Epithelial cell of prostate (primary cell): ENCODE measurements around the gene CCSER2.
"Not testable (repeated sequence)": the region's sequence is repeated elsewhere in the genome, so short reads cannot be mapped to it uniquely, and the experiment has no call there.

ENCODE experiments used
- DNase-seq: peaks from one replicate; pipeline ENCODE4 v3.0.0-alpha.2; 2011; ENCODE audit warnings: low read depth, low spot score
- H3K27ac ChIP-seq: fragments of 450-650 bp; 2 replicates; pipeline ENCODE4 v1.5.1; 2017; ENCODE audit warnings: mild to moderate bottlenecking

The CCSER2 gene

GRCh38 chr10:84370283-84370682 lies 41.9 kb downstream of the CCSER2 start:
- no peak for DNase-seq
- no peak overlapping the region for H3K27ac ChIP-seq

- H3K27ac ChIP-seq = no peak overlapping the region
- DNase-seq = no peak
Observed at GRCh38 chr10:84371944-84372343, 43.6 kb downstream of the CCSER2 start.

DNA sequence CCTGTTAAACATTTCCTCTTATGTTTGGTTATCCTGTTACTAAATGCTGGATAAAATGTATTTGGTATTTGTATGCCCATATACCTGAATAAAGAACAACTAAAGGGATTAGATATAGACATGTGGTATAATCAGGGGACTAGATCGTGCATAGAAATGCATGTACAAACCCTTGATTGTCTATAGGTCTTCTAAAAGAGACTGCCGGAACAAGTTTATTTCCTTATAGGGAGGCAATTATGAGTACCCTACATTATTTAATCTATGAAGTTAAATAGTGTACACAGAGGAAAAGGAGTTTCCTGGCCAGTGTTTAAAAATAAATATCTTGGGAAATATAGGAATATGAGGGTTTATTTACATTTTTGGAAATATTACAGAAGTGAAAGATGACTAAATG lies 44.6 kb downstream of the CCSER2 start:
- DNase-seq = no peak
- H3K27ac ChIP-seq = no peak overlapping the region

GRCh38 chr10:84374455-84374854 lies 46.1 kb downstream of the CCSER2 start:
- no peak overlapping the region for H3K27ac ChIP-seq
- no peak for DNase-seq

DNA sequence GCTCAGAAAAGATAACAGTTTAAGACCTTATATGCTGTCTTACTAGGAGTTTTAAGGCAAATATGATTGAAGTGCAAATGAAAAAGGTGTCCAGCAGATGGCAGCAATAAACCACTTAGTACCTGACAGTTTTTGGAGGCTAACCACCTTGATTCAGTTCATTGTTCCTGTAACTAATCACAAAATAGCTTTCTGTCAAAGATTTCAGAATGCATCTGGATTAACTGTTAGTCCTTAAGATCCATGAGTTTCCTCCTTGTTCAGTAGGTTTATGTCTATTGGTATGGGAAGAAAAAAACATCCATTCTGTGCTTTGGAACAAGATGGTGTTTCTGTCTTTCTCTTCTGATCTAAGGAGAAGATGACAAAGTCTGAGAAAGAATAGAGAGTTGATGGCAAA lies 46.6 kb downstream of the CCSER2 start:
- DNase-seq = no peak
- H3K27ac ChIP-seq = no peak overlapping the region

DNA sequence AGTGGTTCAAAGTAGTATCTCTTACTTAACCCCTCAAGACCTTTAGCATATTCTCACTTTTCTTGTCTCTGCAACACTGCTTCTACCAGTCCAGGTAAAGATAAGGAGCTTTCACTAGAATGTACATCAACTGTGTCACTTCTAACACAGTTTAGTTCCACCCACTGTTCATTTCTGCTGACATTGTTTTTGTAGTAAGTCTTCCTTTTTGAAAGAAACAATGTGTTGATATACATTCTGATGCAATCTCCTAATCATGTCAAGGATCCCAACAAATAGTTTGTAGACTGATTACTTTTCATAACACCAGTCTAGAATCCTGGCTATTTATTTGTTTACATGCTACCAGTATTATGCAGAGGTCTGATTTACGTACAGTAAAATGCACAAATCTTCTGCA lies 47.5 kb downstream of the CCSER2 start:
- H3K27ac ChIP-seq = no peak overlapping the region
- DNase-seq = no peak

DNA sequence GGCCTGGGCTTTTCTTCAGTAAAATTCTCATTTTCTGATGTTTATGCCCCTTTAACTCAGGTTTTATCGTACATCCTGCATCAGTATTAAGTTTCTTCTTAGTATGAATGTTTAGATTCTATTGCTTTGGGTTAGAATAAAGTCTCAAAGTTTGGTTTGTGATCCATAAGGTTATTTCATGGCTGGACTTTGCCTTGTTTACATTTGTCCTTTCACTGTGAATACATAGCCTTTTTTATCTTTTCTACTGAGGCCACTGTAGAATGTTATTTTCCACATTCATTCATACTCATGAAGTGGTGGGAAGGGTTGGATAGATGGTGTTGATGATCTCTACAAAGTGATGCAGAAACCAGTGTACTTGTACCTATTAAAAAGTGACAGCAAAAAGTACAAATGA lies 59.8 kb downstream of the CCSER2 start:
- H3K27ac ChIP-seq = no peak overlapping the region
- no peak for DNase-seq

DNA sequence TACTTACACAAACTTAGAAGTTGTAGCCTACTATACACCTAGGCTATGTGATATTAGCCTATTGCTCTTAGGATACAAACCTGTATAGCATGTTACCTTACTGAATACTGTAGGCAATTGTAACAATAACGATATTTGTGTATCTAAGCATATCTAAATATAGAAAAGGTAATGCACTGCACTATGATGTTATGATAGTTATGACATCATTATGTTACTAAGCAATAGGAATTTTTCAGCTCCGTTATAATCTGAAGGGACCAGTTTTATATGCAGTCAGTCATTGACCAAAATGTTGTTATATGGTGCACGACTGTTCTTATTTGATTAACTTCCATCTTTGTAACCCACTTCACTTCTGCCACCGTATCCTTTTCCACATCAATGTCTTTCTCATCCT lies 62.0 kb downstream of the CCSER2 start:
- no peak overlapping the region for H3K27ac ChIP-seq
- no peak for DNase-seq

- DNase-seq = no peak
- H3K27ac ChIP-seq = no peak overlapping the region
Observed at GRCh38 chr10:84391326-84391725, 62.9 kb downstream of the CCSER2 start.

DNA sequence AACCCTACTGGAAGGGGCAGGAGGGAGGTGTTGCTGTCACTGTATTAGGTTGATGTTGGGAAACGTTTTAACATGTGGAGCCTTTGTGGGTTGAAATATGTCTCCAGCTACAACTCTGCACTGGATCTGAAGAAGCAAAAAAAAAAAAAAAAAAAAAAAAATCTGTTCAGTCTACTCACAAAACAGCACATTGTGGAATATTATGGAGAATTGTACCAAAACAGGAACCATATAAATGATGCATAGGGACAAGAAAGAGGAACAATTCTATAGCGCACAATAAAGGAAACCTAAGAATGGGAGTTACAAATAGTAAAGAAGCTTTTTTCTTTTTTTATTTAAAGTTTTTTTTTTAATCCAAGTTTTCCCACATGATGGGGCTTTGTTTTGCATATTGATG lies 63.8 kb downstream of the CCSER2 start:
- H3K27ac ChIP-seq = no peak overlapping the region
- DNase-seq = no peak

DNA sequence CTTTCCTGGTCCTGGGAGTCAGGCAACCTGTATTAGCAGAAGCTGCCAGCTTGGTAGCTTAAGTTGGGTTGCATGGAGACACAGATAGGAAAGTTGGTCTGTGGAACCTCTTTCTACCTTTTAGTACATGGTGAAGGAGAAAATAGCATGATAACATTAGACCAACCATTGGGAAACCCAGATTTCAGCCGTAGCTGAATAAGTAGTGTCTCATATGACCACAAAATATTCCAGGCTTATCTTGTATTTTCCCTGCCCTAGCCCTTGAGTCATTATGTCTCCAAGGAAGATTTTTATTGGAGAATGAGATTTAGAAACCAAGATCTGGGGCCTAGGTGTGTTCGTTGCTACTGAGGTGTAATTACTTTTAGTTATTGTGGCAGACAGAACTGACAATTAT lies 67.2 kb downstream of the CCSER2 start:
- H3K27ac ChIP-seq = no peak overlapping the region
- no peak for DNase-seq

DNA sequence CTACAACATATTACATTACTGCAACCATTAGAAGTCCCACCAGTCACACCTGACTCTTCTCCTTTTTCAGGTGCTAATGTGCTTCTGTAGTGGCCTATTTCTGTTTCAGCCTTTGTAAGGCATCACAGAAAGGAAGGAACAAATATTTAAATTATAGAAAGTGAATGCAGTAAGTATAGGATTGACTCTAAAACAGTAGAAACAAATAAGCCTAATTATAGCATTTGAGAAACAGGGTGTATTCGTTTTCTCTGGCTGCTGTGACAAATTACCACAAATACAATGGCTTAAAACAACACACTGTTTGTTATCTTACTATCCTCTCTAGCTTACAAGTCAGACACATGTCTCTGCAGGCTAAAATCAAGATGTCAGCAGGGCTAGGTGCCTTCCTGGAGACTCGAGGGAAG lies 69.4 kb downstream of the CCSER2 start:
- H3K27ac ChIP-seq = peak overlapping the region; percentile 1

GRCh38 chr10:84398696-84399095 lies 70.3 kb downstream of the CCSER2 start:
- DNase-seq = no peak
- H3K27ac ChIP-seq = no peak overlapping the region

More for the DNA sequence above, 69.4 kb downstream of the CCSER2 start:
- no peak for DNase-seq

DNA sequence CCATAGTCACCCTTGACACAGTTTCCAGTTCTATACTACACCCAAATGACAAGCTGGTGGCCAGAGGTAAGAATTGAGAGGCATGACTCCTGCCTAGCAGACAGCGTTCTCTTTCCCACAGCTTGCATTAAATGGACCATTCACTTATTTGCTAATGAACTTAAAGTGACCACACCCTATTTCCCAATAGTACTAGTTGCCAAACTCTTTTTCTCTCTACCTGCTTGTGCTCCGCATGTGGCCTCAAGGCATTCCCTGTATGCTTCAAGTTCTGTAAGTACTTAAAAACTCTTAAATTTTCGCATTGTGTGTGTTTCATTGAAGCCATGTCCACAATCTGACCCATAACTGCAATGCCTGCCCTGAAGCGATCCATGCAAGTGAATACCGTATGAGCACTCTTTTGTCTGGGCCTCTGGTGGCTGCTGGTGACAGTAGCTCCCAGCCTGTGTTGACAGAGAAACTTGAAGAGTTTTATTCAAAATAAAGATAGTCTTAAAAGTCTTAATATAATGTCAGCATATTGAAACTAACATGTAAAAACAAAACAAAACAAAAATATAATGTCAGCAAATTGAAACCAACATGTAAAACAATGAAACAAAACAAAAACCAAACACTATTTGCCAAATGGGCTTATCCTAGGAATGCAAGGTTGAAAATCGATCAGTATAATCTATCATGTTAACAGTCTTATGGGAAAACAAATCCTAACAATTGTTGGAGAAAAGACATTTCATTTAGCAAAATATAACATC lies 73.6 kb downstream of the CCSER2 start:
- DNase-seq = peak; percentile 39
- no peak overlapping the region for H3K27ac ChIP-seq

DNA sequence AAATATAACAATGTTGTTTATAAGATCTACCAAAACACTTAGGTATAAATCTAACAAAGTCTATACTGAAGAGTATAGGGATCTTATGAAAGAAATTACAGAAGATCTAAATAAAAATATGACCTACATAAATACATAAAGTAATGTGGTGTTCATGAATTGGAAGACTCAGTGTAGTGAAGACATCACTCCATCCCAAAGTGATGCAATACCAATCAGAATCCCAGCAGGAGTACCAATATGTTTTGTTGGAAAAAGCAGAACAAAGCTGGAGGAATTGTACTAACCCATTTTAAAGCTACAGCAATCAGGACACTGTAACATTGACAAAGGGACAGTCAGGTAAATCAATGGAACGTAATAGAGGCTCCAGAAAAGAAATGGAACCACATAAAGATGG lies 76.4 kb downstream of the CCSER2 start:
- H3K27ac ChIP-seq = no peak overlapping the region
- no peak for DNase-seq

GRCh38 chr10:84405662-84406061 lies 77.3 kb downstream of the CCSER2 start:
- DNase-seq = no peak
- no peak overlapping the region for H3K27ac ChIP-seq

DNA sequence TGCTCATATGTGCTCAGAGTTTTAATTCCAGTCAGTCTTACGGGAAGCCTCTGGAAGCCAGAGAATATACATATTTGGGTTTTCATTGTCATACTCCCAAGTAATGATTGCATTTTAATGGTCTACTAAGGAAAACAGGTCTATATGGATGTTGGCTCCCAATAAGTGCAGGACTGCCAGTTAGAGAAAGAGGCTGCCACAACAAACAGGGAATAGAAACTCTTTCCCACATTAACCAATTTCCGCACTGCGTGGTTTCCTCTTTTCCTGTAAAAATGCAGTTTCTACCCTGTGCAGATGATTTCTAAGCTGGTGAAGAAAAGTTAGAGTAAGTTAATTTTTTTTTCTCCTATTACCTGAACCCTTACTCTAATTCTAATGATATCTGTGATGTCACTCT lies 78.2 kb downstream of the CCSER2 start:
- H3K27ac ChIP-seq = no peak overlapping the region
- no peak for DNase-seq

DNA sequence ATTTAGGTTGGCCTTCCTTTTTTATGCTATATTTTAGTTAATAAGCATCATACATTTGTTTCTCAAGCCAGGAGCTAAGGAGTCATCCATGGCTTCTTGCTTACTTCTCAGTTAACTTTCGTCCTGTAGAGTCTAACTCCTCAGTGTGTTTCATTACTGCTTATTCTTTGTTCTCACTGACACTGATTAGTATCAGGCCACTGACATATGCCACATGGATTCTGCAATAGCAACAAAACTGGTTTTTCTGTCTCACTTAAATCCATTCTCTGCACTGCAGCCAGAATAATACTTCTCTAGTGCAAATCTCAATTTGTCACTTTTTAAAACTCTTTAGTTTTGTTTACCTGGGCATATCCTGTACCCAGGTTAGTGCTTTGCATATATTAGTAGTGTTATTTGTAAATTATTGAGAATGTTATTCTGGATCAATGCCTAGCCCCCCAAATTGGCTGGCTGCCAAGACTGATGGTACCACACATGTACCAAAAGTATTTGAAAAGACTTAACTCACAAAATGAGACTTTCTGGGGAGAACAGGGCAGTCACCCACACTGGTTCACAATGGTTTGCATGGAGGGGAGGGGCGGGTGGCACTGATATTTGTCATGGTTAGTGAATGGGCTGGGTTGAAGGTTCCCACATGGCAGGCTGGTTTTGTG lies 79.1 kb downstream of the CCSER2 start:
- DNase-seq = no peak
- no peak overlapping the region for H3K27ac ChIP-seq

GRCh38 chr10:84412482-84412881 lies 84.1 kb downstream of the CCSER2 start:
- no peak for DNase-seq
- H3K27ac ChIP-seq = no peak overlapping the region

DNA sequence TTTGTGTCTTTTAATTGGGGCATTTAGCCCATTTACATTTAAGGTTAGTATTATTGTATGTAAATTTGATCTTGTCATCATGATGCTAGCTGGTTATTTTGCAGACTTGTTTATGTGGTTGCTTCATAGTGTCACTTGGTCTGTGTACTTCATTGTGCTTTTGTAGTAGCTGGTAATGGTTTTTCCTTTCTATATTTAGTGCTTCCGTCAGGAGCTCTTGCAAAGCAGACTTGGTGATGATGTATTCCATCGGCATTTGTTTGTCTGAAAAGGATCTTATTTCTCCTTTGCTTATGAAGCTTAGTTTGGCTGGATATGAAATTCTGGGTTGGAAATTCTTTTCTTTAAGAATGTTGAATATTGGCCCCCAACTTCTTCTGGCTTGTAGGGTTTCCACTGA lies 85.7 kb downstream of the CCSER2 start:
- not testable (repeated sequence) for H3K27ac ChIP-seq, DNase-seq

- DNase-seq = no peak
Observed at GRCh38 chr10:84415539-84416244, 87.3 kb downstream of the CCSER2 start.

GRCh38 chr10:84416245-84416555 lies 87.8 kb downstream of the CCSER2 start:
- DNase-seq = no peak
- H3K27ac ChIP-seq = no peak overlapping the region

More at GRCh38 chr10:84415539-84416244, 87.3 kb downstream of the CCSER2 start:
- no peak overlapping the region for H3K27ac ChIP-seq
